ENCODE results near the gene CCDC33. TPM values are rescaled to one million over a fixed set of nuclear protein-coding genes. Genes with fewer than 3 reads are reported as not detected.

The CCDC33 gene
- total RNA-seq, 4 donors from 2014 or later, result 1.4 to 2.8 (median 1.7) TPM

DNA sequence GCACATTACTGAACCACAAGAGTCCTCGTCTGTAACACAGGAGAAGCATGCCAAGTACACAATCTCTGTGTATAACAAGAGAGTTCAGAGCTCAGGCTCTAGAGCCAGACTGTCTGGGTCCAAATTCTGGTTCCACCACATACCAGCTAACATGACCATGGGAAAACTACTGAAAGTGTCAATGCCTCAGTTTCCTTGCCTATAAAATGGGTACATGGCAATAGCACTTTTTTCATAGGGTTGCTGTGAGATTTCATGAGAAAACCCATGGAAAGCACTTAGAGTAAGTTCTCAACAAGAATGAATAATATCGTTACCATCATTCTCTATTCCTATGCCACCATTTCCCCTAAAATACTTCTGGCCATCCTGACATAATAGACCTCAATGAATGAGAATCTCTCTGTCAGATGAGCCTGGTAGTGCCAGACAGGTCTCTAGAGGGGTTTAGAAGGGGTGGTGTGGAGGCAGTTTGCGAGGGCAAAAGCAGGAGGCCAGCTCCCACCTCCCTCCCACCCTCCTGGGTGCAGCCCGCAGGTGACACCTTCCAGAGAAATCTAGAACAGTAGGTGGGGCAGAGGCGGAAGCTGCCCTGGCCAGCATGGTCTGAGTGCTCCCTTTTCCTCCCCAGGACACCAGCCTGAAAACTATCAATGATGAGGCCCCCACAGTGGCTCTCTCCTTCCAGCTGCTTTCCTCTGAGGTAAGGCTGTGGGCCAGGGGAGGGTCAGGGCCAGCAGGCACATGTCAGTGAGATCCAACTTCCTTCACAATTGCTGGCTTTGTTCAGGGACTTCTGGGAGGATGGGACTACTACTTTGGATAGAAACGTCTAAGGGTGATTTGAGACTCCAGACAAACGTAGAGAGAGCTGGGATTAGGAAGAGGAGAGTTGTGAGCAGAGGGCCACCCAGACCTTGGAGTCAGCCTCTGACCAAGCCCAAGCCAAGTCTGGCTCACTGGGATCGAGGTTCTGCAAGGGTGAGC lies 45.3 kb downstream of the CCDC33 start:
- Histone ChIP-seq H3K4me1 (no peaks in the 10 kb centered on the region), H3K4me3 (no peak overlapping the region), H3K27me3 (no peaks in the 10 kb centered on the region), H3K9me3 (no peaks in the 10 kb centered on the region), H3K36me3 (no peaks in the 10 kb centered on the region), H3K27ac (no peak overlapping the region)
- no peak for TF ChIP-seq POLR2A (IDR thresholded peaks at IDR 0.05)
- TF ChIP-seq, protein P1, sequence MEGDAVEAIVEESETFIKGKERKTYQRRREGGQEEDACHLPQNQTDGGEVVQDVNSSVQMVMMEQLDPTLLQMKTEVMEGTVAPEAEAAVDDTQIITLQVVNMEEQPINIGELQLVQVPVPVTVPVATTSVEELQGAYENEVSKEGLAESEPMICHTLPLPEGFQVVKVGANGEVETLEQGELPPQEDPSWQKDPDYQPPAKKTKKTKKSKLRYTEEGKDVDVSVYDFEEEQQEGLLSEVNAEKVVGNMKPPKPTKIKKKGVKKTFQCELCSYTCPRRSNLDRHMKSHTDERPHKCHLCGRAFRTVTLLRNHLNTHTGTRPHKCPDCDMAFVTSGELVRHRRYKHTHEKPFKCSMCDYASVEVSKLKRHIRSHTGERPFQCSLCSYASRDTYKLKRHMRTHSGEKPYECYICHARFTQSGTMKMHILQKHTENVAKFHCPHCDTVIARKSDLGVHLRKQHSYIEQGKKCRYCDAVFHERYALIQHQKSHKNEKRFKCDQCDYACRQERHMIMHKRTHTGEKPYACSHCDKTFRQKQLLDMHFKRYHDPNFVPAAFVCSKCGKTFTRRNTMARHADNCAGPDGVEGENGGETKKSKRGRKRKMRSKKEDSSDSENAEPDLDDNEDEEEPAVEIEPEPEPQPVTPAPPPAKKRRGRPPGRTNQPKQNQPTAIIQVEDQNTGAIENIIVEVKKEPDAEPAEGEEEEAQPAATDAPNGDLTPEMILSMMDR (IDR thresholded peaks at IDR 0.05), result no peak
- intact Hi-C loops (cut with DNase I; ENCODE audit: low total_unique reads), result no loop called here
- DNase-seq, result no peak

DNA sequence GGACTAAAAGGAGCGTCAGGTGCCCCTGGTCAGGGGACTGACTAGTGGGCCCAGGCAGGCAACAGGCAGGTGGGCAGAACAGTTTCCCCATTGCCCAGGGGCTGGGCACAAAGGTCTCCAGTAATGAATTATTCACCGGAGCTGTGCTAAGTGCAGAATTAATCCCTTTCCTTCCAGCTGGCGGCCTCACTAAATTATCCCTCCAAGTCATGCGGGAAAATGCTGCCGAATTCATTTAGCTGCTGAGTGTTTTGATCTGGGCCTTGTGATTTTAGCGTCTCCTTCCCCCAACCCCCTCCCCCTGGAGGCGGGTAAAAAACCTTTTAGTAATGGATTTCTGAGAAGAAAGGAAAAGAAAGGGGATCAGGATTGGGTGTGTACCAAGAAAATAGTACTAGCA lies 47.2 kb downstream of the CCDC33 start:
- TF ChIP-seq, protein P1 (IDR thresholded peaks at IDR 0.05), result no peak
- TF ChIP-seq POLR2A (IDR thresholded peaks at IDR 0.05), result no peak
- Histone ChIP-seq H3K36me3 (no peaks in the 10 kb centered on the region), H3K27ac (no peak overlapping the region), H3K9me3 (no peaks in the 10 kb centered on the region), H3K4me3 (no peak overlapping the region), H3K4me1 (no peaks in the 10 kb centered on the region), H3K27me3 (no peaks in the 10 kb centered on the region)
- intact Hi-C loops (cut with DNase I; ENCODE audit: low total_unique reads), result no loop called here
- no peak for DNase-seq

DNA sequence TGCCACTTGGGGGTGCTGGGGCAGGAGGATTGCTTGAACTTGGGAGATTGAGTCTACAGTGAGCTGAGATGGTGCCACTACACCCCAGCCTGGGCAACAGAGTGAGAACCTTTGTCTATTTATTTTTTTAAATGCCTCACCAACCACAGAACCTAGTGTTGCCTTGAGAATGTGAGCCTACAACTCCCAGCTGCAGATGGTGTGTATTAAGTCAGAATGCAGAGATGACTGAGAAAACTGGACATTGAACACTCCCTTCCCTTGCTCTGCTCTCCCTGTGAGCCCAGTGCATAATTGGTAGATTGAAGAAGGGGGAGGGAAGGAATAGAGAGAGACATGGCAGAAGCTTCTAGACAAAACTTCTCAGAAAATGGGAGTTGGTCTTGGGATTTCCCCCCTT lies 53.5 kb downstream of the CCDC33 start:
- DNase-seq, result no peak
- Histone ChIP-seq H3K9me3 (no peaks in the 10 kb centered on the region), H3K27me3 (no peaks in the 10 kb centered on the region), H3K27ac (no peak overlapping the region), H3K36me3 (no peaks in the 10 kb centered on the region), H3K4me3 (no peak overlapping the region), H3K4me1 (no peaks in the 10 kb centered on the region)
- intact Hi-C loops (cut with DNase I; ENCODE audit: low total_unique reads), result no loop called here
- TF ChIP-seq, protein P1 (IDR thresholded peaks at IDR 0.05), result no peak
- no peak for TF ChIP-seq POLR2A (IDR thresholded peaks at IDR 0.05)

DNA sequence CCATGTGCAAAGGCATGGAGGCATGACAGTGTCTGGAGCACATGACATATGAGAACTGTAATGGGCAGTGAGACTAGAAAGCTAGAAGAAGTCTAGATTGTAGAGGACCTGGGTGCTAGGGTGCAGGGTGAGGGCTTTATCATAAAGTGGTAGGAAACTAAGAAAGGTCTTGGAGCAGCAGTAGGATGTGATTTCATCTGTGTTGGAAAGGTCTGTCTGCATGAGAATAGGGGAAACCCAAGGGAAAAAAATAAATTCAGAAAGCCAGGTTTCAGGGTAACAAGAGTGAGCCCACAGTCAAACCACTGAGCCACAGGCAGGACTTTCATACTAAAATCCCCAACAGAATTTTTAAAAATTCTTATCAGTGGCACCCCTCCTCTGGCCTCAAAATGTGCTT lies 54.5 kb downstream of the CCDC33 start:
- intact Hi-C loops (cut with DNase I; ENCODE audit: low total_unique reads), result no loop called here
- DNase-seq, result no peak
- Histone ChIP-seq H3K27ac (no peak overlapping the region), H3K4me1 (no peaks in the 10 kb centered on the region), H3K9me3 (no peaks in the 10 kb centered on the region), H3K27me3 (no peaks in the 10 kb centered on the region), H3K36me3 (no peaks in the 10 kb centered on the region), H3K4me3 (no peak overlapping the region)
- TF ChIP-seq, protein P1 (IDR thresholded peaks at IDR 0.05), result no peak
- TF ChIP-seq POLR2A (IDR thresholded peaks at IDR 0.05), result no peak

Measured in uterus (tissue), 4 donors.